ENCODE data around the gene NKX1-1. TPM values are rescaled to one million over a fixed set of nuclear protein-coding genes. Genes with fewer than 3 reads are reported as not detected.

The NKX1-1 gene
- total RNA-seq, 6 experiments from 2014 or later, result not detected

DNA sequence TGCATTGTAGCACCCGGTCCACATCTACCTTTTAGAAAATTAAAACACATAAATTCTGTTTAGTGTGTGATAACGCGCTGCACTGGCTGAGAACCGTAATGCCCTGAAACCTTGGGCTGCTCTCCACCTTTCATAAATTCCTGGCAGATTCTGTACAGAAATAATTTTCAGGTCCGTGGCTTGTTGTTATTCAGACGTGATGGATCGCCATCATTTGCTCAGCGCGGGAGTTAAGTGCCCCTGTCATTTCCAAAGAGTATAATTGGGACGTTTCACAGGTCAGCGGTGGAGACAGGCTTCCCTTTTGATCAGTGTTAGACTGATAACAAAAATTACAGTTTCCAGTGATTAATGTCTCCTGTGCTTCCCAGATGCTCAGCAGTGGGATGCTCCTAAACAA, 42.7 kb downstream of the NKX1-1 start:
- H3K27me3 Mint-ChIP-seq (ENCODE audit: insufficient read depth), result no peaks in the 10 kb centered on the region

DNA sequence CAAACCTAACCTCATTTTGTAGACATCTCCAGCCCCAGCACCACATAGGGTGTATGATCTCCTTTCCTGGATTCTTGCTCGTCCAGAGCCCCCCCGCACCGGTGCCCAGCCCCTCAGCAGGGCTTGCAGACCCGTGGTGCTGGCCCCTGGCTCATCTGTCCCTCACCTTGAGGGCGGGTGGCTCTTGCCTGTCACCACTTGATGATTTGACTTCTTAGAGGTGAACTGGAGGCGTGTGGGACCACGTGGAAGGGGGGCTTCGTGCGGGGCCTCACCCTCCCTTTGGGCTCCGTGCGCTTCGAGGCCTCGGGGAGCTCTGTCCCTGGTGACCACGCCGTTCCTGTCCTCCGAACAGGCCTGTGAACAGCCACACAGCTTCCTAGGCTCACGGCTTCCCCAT, 43.7 kb downstream of the NKX1-1 start:
- Mint-ChIP-seq H3K9me3 (no peaks in the 10 kb centered on the region), H3K36me3 (ENCODE audit: low read depth) (no peaks in the 10 kb centered on the region; the same call in 1 of the 2 replicates), H3K27me3 (ENCODE audit: insufficient read depth) (no peaks in the 10 kb centered on the region), H3K4me3 (no peak overlapping the region), H3K27ac (no peak overlapping the region), H3K4me1 (ENCODE audit: low read depth) (peaks cover 10% of the 10 kb centered on the region; the same call in 1 of the 2 replicates)
- no peak for DNase-seq
- TF ChIP-seq, protein P1, sequence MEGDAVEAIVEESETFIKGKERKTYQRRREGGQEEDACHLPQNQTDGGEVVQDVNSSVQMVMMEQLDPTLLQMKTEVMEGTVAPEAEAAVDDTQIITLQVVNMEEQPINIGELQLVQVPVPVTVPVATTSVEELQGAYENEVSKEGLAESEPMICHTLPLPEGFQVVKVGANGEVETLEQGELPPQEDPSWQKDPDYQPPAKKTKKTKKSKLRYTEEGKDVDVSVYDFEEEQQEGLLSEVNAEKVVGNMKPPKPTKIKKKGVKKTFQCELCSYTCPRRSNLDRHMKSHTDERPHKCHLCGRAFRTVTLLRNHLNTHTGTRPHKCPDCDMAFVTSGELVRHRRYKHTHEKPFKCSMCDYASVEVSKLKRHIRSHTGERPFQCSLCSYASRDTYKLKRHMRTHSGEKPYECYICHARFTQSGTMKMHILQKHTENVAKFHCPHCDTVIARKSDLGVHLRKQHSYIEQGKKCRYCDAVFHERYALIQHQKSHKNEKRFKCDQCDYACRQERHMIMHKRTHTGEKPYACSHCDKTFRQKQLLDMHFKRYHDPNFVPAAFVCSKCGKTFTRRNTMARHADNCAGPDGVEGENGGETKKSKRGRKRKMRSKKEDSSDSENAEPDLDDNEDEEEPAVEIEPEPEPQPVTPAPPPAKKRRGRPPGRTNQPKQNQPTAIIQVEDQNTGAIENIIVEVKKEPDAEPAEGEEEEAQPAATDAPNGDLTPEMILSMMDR (IDR thresholded peaks at IDR 0.05), result no peak

More for the DNA sequence above, 42.7 kb downstream of the NKX1-1 start:
- Mint-ChIP-seq H3K27ac (no peak overlapping the region), H3K4me3 (no peak overlapping the region), H3K36me3 (ENCODE audit: low read depth) (no peaks in the 10 kb centered on the region; the same call in 1 of the 2 replicates), H3K9me3 (no peaks in the 10 kb centered on the region), H3K4me1 (ENCODE audit: low read depth) (peaks cover 10% of the 10 kb centered on the region; the same call in 1 of the 2 replicates)
- TF ChIP-seq, protein P1 (IDR thresholded peaks at IDR 0.05), result no peak
- no peak for DNase-seq

DNA sequence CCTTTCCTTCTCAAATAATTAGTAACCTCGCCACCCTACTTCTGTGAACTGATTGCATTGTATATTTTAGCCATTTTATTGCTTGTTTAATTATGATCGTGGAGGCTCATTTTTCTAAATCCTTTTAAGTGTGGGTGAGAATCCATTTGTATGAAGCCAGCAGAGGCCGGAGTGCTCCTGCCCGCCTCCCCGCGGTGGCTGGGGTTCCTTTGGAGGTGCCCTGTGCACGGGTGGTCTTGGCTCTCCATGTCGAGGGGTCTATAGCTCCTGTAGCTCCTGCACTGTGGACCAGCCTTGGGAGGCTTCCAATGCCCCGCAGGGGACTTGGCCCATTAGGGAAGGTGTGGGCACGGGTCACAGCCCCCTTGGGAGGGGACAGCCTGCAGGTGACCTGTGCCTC, 44.2 kb downstream of the NKX1-1 start:
- Mint-ChIP-seq H3K4me3 (no peak overlapping the region), H3K4me1 (ENCODE audit: low read depth) (peaks cover 10% of the 10 kb centered on the region; the same call in 1 of the 2 replicates), H3K27ac (no peak overlapping the region), H3K27me3 (ENCODE audit: insufficient read depth) (no peaks in the 10 kb centered on the region), H3K36me3 (ENCODE audit: low read depth) (no peaks in the 10 kb centered on the region; the same call in 1 of the 2 replicates), H3K9me3 (no peaks in the 10 kb centered on the region)
- no peak for DNase-seq
- TF ChIP-seq, protein P1 (IDR thresholded peaks at IDR 0.05), result no peak

DNA sequence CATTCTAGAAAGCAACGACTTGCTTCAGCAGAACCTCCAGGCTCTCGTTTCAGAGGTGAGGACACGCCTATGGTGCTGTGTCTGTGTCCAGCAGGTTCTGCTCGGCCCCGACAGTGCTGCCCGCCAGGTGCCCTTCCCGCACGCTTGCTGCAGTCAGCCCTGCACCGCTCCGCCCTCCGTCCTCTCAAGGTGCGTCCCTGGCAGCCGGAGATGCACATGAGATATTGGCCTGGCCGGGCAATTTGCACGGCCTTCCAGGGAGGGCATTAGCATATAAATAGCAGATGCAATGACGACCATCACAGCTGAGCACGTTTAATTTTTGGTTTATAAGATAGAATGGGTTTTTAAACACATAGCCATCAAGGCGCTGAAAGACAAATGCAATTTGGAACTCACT, 44.8 kb downstream of the NKX1-1 start:
- Mint-ChIP-seq H3K4me3 (no peak overlapping the region), H3K4me1 (ENCODE audit: low read depth) (peaks cover 10% of the 10 kb centered on the region; the same call in 1 of the 2 replicates), H3K9me3 (no peaks in the 10 kb centered on the region), H3K36me3 (ENCODE audit: low read depth) (peaks cover 1% of the 10 kb centered on the region), H3K27me3 (ENCODE audit: insufficient read depth) (no peaks in the 10 kb centered on the region), H3K27ac (no peak overlapping the region)
- no peak for DNase-seq
- TF ChIP-seq, protein P1 (IDR thresholded peaks at IDR 0.05), result no peak

DNA sequence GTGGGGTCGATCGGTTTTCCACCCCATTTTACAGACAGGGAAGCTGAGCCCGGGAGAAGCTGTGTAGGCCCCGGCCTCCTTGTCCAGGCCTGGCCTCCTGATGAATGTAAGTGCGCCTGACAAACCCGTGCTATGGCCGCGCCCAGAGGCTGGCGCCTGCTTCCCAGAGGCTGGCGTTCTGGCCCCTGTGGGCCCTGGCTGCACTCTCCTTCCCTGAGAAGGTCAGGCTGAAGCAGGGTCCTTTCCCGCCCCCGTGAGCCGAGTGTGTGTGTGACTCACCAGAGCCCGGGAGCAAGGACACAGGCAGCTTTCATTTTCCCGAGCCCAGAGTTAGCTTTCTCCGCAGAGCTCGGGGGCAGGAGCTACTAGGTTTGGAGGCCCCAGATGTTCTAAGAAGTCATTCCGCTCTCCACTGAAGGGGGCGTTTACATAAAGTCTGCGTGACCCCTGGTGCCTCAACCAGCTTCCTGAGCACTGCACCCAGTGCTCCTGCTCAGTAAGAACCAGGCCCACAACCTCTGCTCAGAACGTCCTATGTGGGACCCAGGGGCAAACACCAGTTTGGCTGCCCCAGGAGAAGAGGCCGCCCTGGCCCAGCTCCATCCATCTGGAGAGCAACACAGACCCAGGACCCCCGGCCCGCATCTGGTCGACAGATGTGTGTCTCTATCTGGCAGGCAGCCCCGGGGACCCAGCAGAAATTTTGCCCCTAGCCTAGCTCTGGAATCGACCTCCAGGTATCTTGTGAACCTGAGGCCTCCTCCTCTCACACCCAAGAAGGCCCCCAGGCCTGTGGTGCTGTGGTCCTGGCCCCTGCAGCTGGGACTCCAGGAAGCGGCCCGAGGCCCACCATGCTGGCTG, 45.6 kb downstream of the NKX1-1 start:
- peak; percentile 43 for DNase-seq
- Mint-ChIP-seq H3K9me3 (no peaks in the 10 kb centered on the region), H3K27ac (peak overlapping the region; percentile 65; the same call in 1 of the 2 replicates), H3K4me3 (no peak overlapping the region), H3K27me3 (ENCODE audit: insufficient read depth) (peaks cover 2% of the 10 kb centered on the region), H3K4me1 (ENCODE audit: low read depth) (peaks cover 10% of the 10 kb centered on the region; the same call in 1 of the 2 replicates), H3K36me3 (ENCODE audit: low read depth) (peaks cover 4% of the 10 kb centered on the region)
- TF ChIP-seq, protein P1 (IDR thresholded peaks at IDR 0.05), result no peak

Data from HFFc6 (cell line).